Activated CD4-positive, alpha-beta T cell treated with anti-CD3 and anti-CD28 coated beads, Interleukin-2, amount 50 U/mL, for 1 hour (primary cell): Measurements from ENCODE around the gene TM9SF2.
"Not testable (repeated sequence)": the region's sequence is repeated elsewhere in the genome, so short reads cannot be mapped to it uniquely, and the experiment has no call there.

Experiments used
- DNase-seq: peaks from one replicate; pipeline ENCODE4 v3.0.0-alpha.2; 2020

The TM9SF2 gene

GRCh38 chr13:99542788-99543406, 41.6 kb downstream of the TM9SF2 start:
- peak; percentile 14 for DNase-seq

GRCh38 chr13:99545361-99545760, 44.1 kb downstream of the TM9SF2 start:
- no peak for DNase-seq

- DNase-seq = no peak
Observed at GRCh38 chr13:99545979-99546378, 44.7 kb downstream of the TM9SF2 start.

- no peak for DNase-seq
Observed at GRCh38 chr13:99546878-99547277, 45.6 kb downstream of the TM9SF2 start.

- DNase-seq = no peak
Observed at GRCh38 chr13:99548448-99548847, 47.2 kb downstream of the TM9SF2 start.

- DNase-seq = no peak
Observed at GRCh38 chr13:99553033-99553432, 51.8 kb downstream of the TM9SF2 start.

GRCh38 chr13:99555149-99555548, 53.9 kb downstream of the TM9SF2 start:
- DNase-seq = no peak

- DNase-seq = no peak
Observed at GRCh38 chr13:99556867-99557443, 55.7 kb downstream of the TM9SF2 start.

GRCh38 chr13:99558570-99559180, 57.4 kb downstream of the TM9SF2 start:
- no peak for DNase-seq

- DNase-seq = no peak
Observed at GRCh38 chr13:99559560-99559959, 58.3 kb downstream of the TM9SF2 start.

- DNase-seq = no peak
Observed at GRCh38 chr13:99563404-99563803, 62.1 kb downstream of the TM9SF2 start.

- DNase-seq = no peak
Observed at GRCh38 chr13:99564386-99564785, 63.1 kb downstream of the TM9SF2 start.

GRCh38 chr13:99565478-99566124, 64.3 kb downstream of the TM9SF2 start:
- no peak for DNase-seq

- DNase-seq = no peak
Observed at GRCh38 chr13:99566125-99567083, 65.1 kb downstream of the TM9SF2 start.

- DNase-seq = not testable (repeated sequence)
Observed at GRCh38 chr13:99568901-99569300, 67.6 kb downstream of the TM9SF2 start.

- no peak for DNase-seq
Observed at GRCh38 chr13:99572131-99572530, 70.9 kb downstream of the TM9SF2 start.

- DNase-seq = no peak
Observed at GRCh38 chr13:99572921-99573320, 71.6 kb downstream of the TM9SF2 start.

- DNase-seq = no peak
Observed at GRCh38 chr13:99575376-99576120, 74.3 kb downstream of the TM9SF2 start.

GRCh38 chr13:99577934-99578917, 77.0 kb downstream of the TM9SF2 start:
- DNase-seq = no peak

GRCh38 chr13:99580500-99581268, 79.4 kb downstream of the TM9SF2 start:
- no peak for DNase-seq
